Central memory CD8-positive, alpha-beta T cell (primary cell): ENCODE data around the gene LIPG.

Source experiments
- ATAC-seq: fragments of 150-1000 bp; cut with Tn5 transposase; replicated peaks from 2 replicates; pipeline ENCODE4 v1.10.0; 2022; ENCODE audit warnings: mild to moderate bottlenecking, moderate FRiP score, moderate number of reproducible peaks; ENCODE audit not compliant: poor library complexity, severe bottlenecking; ENCODE audit errors: extremely low read depth
- DNase-seq, 2 donors: peaks; one replicate each; pipeline ENCODE4 v3.0.0; 2021; ENCODE audit warnings: low spot score in 2 of 2
- H3K27ac Mint-ChIP-seq: one replicate; pipeline ENCODE4 v1.8.0; 2022; ENCODE audit warnings: low read depth, mild to moderate bottlenecking, moderate library complexity, mixed read lengths
- H3K27me3 Mint-ChIP-seq: one replicate; pipeline ENCODE4 v1.8.0; 2022; ENCODE audit warnings: mixed read lengths
- H3K36me3 Mint-ChIP-seq: one replicate; pipeline ENCODE4 v1.8.0; 2022; ENCODE audit warnings: mild to moderate bottlenecking, moderate library complexity, mixed read lengths; ENCODE audit not compliant: insufficient read depth
- H3K4me1 Mint-ChIP-seq: one replicate; pipeline ENCODE4 v1.8.0; 2022; ENCODE audit warnings: mixed read lengths
- H3K4me3 Mint-ChIP-seq: one replicate; pipeline ENCODE4 v1.8.0; 2022; ENCODE audit warnings: mild to moderate bottlenecking, moderate library complexity, mixed read lengths
- H3K9me3 Mint-ChIP-seq: one replicate; pipeline ENCODE4 v1.8.0; 2022; ENCODE audit warnings: mixed read lengths

Gene LIPG

DNA sequence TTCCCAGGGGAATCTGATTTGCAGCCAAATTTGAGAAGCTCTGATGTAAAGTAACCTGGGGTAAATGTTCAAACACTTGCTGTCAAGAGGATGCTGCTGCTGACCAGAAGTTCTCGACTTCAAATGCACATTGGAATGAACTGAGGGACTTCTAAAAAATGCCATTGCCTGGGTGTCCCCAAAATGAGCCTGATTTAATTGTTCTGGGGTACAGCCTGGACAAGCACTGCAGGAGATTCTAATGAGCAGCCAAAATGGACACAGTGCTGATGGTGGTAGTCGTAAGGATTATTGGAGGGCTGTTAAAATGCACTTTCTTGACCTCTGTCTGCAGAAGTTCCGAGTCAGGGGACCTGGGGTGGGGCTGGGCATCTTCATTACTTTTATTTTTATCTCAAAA, 49.5 kb downstream of the LIPG start:
- DNase-seq = no peak
- no peak overlapping the region for H3K4me3 Mint-ChIP-seq
- H3K27ac Mint-ChIP-seq = no peak overlapping the region
- H3K9me3 Mint-ChIP-seq = no peaks in the 10 kb centered on the region
- no peak for ATAC-seq
- no peaks in the 10 kb centered on the region for H3K27me3 Mint-ChIP-seq
- no peaks in the 10 kb centered on the region for H3K36me3 Mint-ChIP-seq
- no peaks in the 10 kb centered on the region for H3K4me1 Mint-ChIP-seq

DNA sequence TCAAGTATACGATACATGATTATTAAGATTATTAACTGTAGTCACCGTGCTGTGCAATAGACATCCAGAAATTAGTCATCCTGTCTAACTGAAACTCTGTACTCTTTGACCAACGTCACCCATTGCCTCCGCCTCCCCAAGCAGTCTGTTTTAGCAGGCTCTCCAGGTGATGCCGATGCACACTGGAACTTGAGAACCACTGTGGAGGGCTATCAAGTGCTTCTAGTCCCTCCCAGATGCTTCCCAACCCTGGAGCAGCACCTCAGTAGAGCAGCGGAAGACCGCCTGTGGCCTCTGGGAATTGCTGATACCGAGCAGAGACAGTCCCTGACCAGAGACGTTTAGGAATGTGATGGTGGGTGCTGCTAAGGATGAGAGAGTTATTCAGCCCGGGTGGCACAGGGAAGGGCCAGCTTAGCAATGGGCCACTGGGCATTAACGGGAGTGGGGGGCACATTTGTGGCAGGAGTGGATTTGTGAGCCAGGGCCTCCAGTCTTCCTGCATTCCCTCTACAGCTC, 50.7 kb downstream of the LIPG start:
- no peak overlapping the region for H3K27ac Mint-ChIP-seq
- no peaks in the 10 kb centered on the region for H3K4me1 Mint-ChIP-seq
- ATAC-seq = no peak
- no peaks in the 10 kb centered on the region for H3K36me3 Mint-ChIP-seq
- H3K4me3 Mint-ChIP-seq = no peak overlapping the region
- H3K9me3 Mint-ChIP-seq = no peaks in the 10 kb centered on the region
- H3K27me3 Mint-ChIP-seq = no peaks in the 10 kb centered on the region
- no peak for DNase-seq

DNA sequence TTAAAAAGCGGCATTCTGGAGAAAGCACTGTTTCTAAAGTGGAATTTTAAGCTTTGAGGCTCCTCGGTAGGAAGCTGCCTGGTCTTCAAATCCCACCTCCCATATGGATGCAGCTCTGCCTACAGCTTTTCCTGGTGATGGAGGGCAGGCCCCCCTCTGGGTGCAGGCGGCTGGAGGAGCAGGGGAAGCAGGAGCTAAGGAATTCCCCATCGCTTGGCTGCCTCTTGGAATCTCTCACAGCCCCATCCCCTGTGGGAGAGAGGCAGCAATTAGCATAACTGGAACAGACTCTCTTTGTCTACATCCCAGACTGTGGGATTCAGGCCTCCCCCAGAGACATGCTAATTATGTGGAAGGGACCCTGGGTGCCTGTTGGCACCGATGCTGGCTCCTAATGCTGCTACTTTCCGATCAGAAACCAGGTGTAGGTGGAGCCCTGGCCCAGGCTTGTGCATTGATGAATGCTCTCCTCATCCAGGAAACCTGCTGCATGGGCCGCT, 51.3 kb downstream of the LIPG start:
- no peak overlapping the region for H3K4me3 Mint-ChIP-seq
- H3K27ac Mint-ChIP-seq = no peak overlapping the region
- H3K4me1 Mint-ChIP-seq = no peaks in the 10 kb centered on the region
- no peak for ATAC-seq
- no peak for DNase-seq
- H3K36me3 Mint-ChIP-seq = no peaks in the 10 kb centered on the region
- H3K9me3 Mint-ChIP-seq = no peaks in the 10 kb centered on the region
- H3K27me3 Mint-ChIP-seq = no peaks in the 10 kb centered on the region

DNA sequence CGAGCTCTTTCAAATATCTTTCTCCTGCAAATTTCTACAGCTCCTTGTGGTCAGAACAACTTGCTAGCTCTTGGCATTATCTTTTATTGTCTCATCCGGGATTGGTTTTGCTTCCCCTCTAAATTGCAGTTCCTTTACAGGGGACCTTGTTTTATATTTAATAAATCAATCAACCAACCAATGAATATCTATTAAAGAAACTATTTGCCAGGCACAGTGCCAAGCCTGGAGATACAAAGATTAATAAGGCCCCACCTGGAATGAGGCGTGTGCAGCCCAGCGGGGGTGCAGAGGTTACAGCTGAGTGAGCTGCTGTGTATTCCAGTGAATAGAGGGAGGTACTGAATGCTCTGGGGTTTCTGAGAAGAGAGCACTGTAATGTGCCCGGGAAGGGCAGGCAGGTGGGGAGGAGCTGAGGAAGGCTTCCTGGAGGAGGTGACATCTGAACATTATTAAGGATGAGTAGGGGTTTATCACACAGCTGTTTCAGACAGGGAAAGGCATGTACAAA, 51.8 kb downstream of the LIPG start:
- ATAC-seq (no peak), DNase-seq (no peak)
- Mint-ChIP-seq H3K4me1 (no peaks in the 10 kb centered on the region), H3K27ac (no peak overlapping the region), H3K27me3 (no peaks in the 10 kb centered on the region), H3K36me3 (no peaks in the 10 kb centered on the region), H3K4me3 (no peak overlapping the region), H3K9me3 (no peaks in the 10 kb centered on the region)

DNA sequence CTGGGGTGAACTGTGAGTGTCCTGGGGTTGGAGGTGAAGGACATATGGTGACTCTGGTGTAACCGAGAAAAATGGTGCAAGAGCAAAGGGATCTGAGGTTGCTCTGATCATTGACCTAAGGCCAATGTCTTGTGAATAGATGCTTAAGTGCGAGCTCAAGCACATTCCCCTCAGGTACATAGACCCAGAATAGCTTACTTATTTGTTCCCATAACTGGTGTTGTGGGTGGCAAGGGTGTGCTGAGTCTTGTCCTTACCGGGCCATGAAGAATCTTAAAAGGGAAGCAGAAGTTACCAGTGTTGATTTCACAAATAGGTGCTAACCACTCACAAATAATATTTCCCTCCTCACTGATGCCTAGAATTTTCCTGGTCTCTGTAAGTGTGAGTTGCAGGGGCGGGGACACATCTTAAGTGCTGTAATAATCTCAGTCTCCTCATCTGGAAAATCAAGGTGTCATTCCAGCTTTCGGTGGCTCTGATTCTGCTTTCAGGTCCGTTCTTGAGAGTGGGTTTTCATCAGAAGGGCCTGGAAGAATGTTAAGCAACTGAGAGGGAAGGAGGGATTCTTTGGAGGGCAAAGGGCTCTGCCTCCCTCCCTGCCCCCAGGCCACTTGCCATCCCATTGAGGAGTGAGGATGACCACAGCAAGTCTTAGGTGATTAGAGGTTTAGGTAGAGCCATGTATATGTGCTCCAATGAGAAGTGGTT, 54.9 kb downstream of the LIPG start:
- Mint-ChIP-seq H3K36me3 (no peaks in the 10 kb centered on the region), H3K4me1 (no peaks in the 10 kb centered on the region), H3K27me3 (peaks cover 4% of the 10 kb centered on the region), H3K9me3 (no peaks in the 10 kb centered on the region), H3K27ac (no peak overlapping the region), H3K4me3 (no peak overlapping the region)
- ATAC-seq = no peak
- no peak for DNase-seq

DNA sequence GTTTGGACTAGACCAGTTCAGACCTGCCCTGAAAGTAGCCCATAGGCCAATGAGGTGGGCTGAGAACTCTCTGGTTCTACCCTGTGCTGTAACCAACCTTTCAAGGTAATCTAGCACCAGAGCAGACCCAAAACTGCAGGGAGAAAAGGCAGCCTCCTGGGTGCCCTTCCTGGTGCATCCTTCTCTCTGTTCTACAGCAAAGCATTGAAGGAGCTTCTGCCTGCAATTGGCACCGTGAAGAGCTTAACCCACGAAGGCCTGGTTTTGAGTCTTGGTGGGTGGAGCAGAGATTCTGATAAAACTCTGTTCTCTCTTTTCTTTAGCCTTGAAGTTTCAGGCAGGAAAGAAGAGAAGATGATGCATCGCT, 55.5 kb downstream of the LIPG start:
- Mint-ChIP-seq H3K9me3 (no peaks in the 10 kb centered on the region), H3K36me3 (no peaks in the 10 kb centered on the region), H3K4me3 (no peak overlapping the region), H3K27me3 (peaks cover 9% of the 10 kb centered on the region), H3K4me1 (no peaks in the 10 kb centered on the region), H3K27ac (no peak overlapping the region)
- no peak for DNase-seq
- no peak for ATAC-seq

DNA sequence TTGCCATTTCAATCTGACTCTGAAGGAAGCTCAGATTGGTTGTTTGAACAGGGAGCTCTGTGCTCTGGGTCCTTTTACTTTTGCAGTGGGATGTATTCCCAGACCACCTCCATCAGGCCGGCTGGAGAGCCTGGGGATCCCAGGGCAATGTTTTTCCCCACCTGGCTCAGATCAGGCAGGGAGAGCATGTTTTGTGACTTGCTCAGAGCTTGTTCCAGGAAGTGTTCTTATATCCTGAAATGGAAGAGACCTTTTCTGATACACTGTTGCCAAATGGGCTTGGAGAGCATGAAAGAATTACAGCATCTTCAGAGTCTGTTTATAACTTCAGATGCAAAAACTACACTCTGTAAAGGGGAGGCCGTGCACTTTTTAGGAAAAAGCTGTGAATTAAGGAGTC, 56.0 kb downstream of the LIPG start:
- no peak for ATAC-seq
- Mint-ChIP-seq H3K4me1 (no peaks in the 10 kb centered on the region), H3K4me3 (no peak overlapping the region)

DNA sequence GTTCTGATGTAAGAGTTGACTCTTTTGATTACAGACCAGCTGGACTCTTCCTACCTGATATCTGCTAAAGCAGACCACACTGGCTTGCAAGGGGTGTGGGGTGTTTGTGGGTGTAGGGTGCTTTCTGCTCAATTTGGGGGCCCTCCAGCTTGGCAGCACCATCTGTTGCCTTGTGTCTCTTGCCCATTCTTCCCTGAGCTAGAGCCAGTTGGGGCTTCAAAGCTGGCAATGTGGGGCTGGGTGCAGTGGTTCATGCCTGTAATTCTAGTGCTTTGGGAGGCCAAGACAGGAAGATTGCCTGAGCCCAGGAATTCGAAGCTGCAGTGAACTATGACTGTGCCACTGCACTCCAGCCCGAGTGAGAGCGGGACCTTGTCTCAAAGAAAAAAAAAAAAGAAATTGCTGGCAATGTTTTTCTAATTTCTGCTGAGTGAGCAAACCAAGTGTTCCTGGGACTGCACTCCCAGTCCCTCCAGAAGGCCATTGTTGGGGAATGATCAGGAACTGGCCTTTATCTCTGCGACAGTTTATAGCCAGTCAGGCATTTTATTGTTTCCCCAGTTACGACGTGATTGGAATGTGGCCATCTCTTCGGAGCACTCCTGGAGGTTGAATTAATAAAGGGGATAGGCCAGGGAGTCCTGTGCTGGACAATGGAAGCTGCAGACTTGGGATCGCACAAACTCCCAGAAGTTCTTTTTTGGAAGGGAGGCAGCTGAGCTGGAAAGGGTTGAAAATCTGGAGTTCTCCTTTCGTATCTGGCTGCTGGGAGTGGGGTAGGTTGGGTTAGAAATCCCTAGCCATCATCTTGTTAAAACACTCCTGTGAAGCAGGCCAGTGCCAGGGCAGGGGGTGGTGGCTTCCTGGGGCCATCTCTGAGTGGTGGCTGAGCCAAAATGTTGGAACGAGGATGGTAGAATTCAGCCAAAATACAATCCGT, 57.2 kb downstream of the LIPG start:
- peaks cover 22% of the 10 kb centered on the region for H3K27me3 Mint-ChIP-seq
- H3K4me1 Mint-ChIP-seq = no peaks in the 10 kb centered on the region
- H3K4me3 Mint-ChIP-seq = no peak overlapping the region
- no peaks in the 10 kb centered on the region for H3K36me3 Mint-ChIP-seq
- no peaks in the 10 kb centered on the region for H3K9me3 Mint-ChIP-seq
- DNase-seq = no peak
- no peak for ATAC-seq
- H3K27ac Mint-ChIP-seq = no peak overlapping the region

More for the DNA sequence above, 56.0 kb downstream of the LIPG start:
- peaks cover 15% of the 10 kb centered on the region for H3K27me3 Mint-ChIP-seq
- no peak for DNase-seq
- no peaks in the 10 kb centered on the region for H3K9me3 Mint-ChIP-seq
- H3K27ac Mint-ChIP-seq = no peak overlapping the region
- no peaks in the 10 kb centered on the region for H3K36me3 Mint-ChIP-seq

DNA sequence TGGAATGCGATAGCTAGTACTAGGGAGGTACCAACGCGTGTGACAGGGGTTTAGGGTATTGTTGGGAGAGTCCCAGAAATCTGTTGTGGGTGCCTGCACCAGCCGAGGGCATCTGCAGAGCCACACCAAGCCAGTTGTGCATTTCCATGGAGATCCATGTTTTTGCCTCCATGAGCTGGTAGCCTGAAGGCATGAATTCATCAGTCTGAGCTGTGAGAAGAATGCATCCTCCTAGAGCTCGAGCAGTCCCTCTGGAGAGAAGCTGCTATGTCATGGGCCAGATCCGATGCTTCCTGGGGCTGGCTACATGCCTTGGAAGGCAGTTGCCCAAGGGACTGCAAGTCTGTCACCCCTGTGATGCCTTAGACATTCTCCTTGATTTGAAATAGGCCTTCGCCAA, 57.9 kb downstream of the LIPG start:
- ATAC-seq (no peak), DNase-seq (no peak)
- H3K36me3 Mint-ChIP-seq = no peaks in the 10 kb centered on the region
- H3K9me3 Mint-ChIP-seq = no peaks in the 10 kb centered on the region
- H3K27me3 Mint-ChIP-seq = peaks cover 22% of the 10 kb centered on the region
- H3K4me1 Mint-ChIP-seq = no peaks in the 10 kb centered on the region
- H3K4me3 Mint-ChIP-seq = no peak overlapping the region
- H3K27ac Mint-ChIP-seq = no peak overlapping the region

DNA sequence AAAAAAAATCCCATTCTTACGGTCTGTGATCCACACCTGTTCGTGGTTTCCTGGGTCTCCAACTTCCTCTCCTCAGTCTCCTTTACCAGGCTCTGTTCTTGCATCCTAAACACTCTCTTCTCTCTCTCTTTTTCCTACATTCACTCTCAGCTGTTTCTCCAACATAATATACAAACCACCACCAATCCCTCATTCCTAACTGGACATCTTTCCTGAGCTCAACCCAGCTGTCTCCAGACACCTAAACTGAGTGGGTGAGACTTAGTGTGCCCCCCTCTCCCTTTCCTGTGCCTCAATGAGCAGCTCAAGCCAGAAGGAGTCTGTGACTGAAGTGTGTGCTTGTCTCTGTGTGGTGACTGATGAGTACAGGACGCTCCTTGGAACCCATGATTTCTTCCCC, 59.4 kb downstream of the LIPG start:
- DNase-seq (no peak), ATAC-seq (no peak)
- Mint-ChIP-seq H3K27me3 (peaks cover 22% of the 10 kb centered on the region), H3K9me3 (no peaks in the 10 kb centered on the region), H3K36me3 (no peaks in the 10 kb centered on the region), H3K4me1 (no peaks in the 10 kb centered on the region), H3K4me3 (no peak overlapping the region), H3K27ac (no peak overlapping the region)

DNA sequence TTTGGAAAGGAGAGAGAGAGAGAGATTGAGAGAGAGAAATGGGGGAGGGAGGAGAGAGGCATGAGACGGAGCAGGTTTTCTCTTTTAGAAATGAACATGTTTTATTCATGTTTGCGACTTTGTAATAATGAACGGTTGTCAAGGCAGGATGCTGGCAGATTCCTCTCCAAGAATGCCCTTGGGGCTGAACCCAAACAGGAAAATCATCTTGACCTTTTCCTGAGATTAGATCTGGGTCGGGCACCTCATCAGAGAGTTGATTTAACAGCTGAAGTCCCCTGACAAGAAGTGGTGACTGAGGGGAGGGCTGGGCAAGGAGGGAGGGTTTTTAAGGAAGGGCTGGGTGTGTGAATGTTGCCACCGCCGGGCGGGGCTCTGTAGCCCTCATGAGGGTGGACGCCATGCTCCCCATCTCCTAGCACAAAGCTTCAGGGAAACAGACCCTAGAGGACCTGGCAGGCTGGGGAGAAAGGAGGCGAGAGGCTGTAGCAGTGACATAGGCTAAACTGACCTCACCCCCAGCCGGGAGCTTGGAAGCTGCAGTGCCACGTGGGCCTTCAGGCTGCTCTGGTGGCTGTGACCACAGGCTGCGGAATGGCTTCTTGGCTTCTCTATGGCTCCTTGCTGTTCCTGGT, 60.0 kb downstream of the LIPG start:
- H3K27ac Mint-ChIP-seq = no peak overlapping the region
- H3K27me3 Mint-ChIP-seq = peaks cover 22% of the 10 kb centered on the region
- no peaks in the 10 kb centered on the region for H3K36me3 Mint-ChIP-seq
- H3K4me3 Mint-ChIP-seq = no peak overlapping the region
- no peak for ATAC-seq
- DNase-seq = no peak
- H3K9me3 Mint-ChIP-seq = no peaks in the 10 kb centered on the region
- no peaks in the 10 kb centered on the region for H3K4me1 Mint-ChIP-seq

DNA sequence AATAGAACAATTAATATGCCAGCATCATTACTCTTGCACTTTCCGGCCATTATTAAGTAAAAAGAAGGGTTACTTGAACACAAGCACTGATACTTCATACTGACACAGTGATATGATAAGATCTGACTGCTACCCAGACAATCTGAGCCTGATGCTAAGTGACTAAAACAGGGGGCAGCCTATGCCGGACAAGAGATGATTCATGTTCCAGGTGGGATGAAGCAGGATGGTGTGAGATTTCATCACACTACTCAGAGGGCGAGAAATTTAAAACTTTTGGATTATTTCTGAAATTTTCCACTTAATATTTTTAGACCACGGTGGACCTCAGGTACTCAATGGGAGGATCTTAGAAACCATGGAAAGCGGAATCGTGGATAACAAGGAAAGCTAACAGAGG, 61.7 kb downstream of the LIPG start:
- DNase-seq = no peak
- Mint-ChIP-seq H3K27ac (no peak overlapping the region), H3K9me3 (no peaks in the 10 kb centered on the region), H3K4me1 (no peaks in the 10 kb centered on the region), H3K27me3 (peaks cover 22% of the 10 kb centered on the region), H3K4me3 (no peak overlapping the region), H3K36me3 (no peaks in the 10 kb centered on the region)
- no peak for ATAC-seq
